HG03108 (cell line): ENCODE measurements around the gene VWA3B.
"Not testable (repeated sequence)": the region's sequence is repeated elsewhere in the genome, so short reads cannot be mapped to it uniquely, and the experiment has no call there.

Experiments
- ATAC-seq: cut with Tn5 transposase; IDR thresholded peaks from one replicate; pipeline ENCODE4 v1.9.1; 2021; ENCODE audit warnings: moderate library complexity; ENCODE audit not compliant: unreplicated experiment

The VWA3B gene

GRCh38 chr2:98317214-98317613, 230.2 kb downstream of the VWA3B start:
- ATAC-seq = no peak

- not testable (repeated sequence) for ATAC-seq
These were observed 233.2 kb downstream of the VWA3B start for GRCh38 chr2:98320171-98320570.

GRCh38 chr2:98324181-98324580, 237.2 kb downstream of the VWA3B start:
- no peak for ATAC-seq

DNA sequence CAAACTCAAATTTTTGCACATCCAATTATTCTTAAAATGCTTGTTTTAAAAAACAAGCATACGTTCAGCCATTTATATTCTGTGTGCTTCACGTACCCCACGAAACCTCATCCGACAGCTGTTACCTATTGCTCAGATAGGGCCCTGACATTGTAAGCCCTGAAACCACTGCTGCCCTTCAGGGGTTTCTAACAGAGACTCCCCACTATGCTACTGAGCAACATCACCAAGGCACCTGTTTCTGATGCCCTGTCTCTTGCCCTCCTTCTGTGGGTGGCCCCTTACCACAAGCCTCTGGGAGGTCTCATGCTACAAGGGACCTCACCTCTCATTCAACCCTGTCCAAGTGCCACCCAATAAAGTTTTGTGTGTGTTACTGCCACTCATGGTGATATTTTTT, 240.8 kb downstream of the VWA3B start:
- ATAC-seq = no peak

DNA sequence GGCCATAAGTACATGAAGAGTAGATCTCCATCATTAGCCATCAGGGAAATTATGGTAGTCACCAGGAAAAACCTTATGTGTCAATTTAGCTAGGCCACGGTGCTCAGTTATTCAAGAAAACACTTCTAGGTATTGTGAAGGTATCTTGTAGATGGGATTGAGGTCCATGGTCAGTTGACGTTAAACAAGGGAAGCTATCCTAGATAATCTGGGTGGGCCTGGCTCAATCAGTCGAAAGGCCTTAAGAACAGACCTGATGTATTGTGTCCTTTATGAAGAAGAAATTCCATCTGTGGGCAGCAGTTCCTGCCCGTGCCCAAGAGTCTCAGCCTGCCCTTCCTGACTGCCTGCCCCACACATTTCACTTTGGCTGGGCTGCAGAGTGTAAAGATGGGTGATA, 242.6 kb downstream of the VWA3B start:
- ATAC-seq = no peak

DNA sequence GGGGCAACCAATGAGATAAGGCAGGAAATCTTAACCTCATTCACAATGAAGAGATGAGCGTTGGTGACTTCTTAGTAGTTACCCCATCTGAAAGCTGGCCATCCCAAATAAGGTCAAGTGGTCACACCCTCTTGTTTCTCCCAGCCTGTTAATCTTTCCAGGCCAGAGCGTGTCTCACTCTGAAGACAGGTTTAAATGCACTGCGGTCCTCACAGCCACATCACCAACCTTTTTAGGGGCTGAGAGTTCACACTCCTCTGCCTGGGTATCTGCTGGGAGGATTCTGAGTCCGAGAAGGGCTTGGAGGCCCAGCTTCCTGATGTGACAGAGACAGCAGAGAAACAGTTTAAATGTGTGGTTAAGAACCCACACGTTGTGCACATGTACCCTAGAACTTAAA, 246.0 kb downstream of the VWA3B start:
- no peak for ATAC-seq

GRCh38 chr2:98333922-98334321, 247.0 kb downstream of the VWA3B start:
- ATAC-seq = no peak

DNA sequence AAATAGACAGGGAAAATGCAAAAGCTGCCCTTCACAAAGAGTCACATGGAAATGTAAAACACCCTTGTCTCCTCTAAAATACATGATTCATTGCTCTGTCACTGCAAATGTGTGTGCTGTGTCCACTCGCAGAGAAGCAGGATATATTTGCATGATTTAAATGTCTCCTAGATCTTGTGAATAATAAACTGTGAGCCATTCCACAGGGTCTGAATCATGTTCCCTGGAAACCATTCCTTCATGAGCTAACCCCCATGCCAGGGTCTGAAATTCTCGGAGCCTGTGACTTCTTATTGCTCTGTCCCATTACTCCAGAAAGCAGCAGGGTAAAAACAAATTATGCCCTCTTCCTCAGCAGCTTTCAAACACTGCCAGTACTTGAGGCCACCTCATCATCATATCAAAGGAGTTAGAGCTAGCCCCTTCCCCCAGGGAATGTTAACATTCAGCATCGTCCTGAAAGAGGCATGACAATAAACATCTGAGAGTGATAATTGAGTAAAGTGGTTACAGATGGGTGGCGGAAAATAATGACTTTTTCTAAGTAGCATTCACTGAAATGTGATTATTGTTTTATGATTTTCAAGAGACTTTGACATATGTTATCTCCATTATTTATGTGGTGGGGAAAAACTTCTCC, 247.6 kb downstream of the VWA3B start:
- ATAC-seq = no peak

DNA sequence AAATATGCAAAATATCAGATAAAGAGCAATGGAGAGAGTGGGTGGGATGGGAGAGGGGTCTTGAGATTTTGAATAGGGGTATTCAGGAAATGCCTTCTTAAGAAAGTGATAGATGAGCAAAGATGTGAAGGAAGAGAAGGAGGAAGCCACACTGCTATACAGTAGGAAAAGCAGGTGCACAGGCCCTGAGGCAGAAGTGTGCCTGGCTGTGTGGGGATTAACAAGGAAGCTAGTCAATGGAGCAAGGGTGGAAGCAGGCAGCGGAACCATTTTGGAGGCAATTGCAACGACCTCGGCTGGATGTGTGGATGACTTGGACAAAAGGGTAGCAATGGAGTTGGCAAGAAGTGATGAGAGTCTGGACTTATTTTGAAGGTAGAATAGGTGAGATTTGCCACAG, 248.3 kb downstream of the VWA3B start:
- no peak for ATAC-seq

- ATAC-seq = no peak
These were observed 254.3 kb downstream of the VWA3B start for GRCh38 chr2:98341241-98341640.

DNA sequence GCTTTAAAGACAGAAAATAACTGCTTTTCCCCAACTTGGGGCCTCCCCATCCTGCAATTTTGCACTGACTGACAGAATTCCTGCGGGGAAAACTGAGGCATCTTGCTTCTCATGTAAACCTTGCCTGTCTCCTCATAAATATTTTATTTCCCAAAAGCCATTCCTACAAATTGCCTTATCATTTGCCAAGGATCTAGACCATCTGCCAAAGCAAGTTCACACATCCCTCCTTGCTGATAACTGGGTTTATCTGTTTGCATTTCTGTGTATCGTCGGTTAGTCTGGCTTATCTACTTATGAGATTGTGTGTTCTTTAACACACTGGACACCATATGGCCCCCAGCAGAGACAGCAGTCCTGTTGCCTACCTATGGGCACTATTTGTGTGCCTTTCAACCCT, 256.3 kb downstream of the VWA3B start:
- ATAC-seq = no peak

DNA sequence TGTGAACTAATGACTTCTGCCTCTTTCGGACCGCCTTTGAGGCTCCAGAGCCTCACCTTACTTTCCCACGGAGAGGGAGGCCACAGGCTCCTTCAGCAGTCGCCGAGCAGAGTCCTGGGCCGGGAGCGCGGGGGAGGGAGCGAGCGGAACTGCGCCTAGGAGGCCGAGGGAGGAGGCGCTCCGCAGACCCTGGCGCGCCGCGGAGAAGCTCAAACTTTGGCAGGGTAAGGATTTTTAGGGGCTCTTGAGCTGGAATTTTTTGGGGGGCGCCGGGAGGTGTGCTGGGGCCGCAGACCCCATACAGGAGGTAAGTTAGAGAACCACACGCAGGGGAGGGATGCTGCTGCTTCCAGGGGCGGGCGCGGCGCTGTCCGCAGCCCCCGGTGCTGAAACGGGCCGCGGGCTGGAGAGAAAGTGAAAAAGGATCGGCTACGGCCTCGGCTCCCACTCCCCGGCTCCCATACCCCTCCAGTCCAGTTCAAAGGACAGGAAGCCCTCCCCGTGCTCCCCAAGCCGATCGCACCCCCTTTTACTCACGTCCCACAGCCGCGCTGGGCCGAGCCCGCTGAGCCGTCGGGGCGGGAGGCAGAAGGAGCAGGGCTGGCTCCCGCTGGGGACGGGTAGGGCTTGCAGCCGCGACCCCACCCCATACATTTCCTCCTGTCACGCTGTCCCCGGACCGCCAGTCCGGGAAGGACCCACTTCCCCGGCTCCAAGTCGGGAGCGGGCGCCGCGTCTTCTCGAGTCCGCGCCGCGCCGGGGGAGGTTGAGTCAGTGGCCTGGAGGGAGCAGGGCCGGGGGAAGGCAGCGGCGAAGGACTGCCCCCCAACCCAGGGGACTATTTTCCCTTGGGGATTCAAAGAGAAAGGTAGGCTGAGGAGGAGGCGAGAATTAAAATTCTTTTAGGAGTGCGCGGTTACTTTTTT, 259.6 kb downstream of the VWA3B start, which contains the start of gene CNGA3:
CNGA3 (plus strand) TSS at position 146 of the 926 bp plus-strand sequence. CDS start 23,520 bp downstream, outside the sequence.
- no peak for ATAC-seq

- no peak for ATAC-seq
These were observed 260.5 kb downstream of the VWA3B start for GRCh38 chr2:98347298-98348065.

- ATAC-seq = no peak
These were observed 261.1 kb downstream of the VWA3B start for GRCh38 chr2:98348066-98348561.

- no peak for ATAC-seq
These were observed 263.4 kb downstream of the VWA3B start for GRCh38 chr2:98350411-98350810.

- no peak for ATAC-seq
These were observed 268.9 kb downstream of the VWA3B start for GRCh38 chr2:98355881-98356280.

DNA sequence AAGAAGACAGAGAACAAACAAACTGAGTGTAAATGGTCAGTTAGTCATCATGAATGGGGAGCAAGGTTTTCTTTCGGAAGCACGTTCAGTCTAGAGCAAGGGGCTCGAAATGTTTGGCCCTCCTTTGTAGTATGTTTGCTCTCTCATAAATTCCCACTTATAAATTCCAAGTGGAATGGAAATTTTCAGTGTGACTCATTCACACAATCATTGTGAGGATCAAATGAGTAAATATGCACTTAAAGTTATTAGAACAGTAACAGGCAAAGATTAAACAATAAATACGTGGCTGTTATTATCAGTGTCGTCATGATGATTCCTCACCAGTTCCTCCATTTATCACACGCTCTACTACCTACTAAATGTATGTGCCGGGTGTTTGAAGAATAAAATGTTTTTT, 269.8 kb downstream of the VWA3B start:
- ATAC-seq = no peak

DNA sequence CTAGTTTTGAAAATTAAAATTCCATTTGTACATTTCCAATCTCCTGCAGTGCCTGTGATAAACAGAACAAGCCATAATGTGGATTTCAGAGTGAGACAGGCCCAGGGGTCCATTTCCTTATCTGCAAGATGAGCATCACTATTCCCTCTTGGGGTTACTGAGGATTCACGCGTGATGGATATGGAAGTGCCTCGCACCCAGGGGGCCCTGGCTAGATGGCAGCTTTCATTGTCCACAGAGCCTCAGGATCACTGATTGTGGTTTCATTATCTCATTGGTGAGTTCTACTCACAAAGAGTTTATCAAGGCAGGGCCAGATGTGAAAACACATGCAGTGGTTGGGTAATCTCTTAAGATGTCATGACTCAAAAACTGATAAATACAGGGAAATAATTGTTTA, 270.9 kb downstream of the VWA3B start:
- no peak for ATAC-seq

DNA sequence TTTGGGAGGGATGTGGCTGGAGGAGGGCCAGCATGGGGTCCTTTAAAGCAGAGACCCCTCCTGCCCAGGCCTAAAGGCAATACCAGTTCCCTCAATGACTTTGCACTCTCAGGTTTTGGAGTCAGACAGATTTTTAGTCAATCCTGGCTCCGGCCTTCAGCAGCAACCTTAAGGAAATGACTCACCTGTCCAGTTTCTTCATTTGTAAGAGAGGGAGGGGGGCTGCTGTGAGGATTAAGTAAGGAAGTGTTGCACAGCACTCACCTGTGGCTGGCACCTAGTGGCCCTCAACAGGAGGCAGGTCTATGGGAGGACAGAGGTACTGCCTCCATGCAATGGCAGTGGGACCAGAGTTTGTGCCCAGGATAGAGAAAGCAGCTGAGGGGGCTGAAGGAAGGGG, 273.0 kb downstream of the VWA3B start:
- ATAC-seq = no peak
